ENCODE measurements around the gene ZMYND8.
"Not testable (repeated sequence)": the region's sequence is repeated elsewhere in the genome, so short reads cannot be mapped to it uniquely, and the experiment has no call there.

ZMYND8 gene

DNA sequence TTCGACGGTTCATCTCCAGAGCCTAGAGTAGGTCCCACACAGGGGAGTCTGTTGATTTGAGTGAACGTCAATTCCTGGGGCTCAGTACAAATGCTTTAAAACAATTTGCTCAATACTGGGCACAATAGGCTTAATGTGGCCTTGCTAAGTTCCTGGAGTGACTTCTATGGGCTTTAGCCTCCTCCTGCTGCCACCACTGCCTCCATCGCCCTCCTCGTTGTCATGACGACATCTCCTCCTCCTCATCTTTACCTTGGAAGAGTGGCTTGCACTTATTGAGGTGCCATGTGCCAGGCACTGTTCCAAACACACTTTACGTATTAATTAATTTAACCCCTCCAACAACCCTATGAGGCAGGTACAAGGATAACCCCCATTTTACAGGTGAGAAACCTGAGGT is 11.8 kb upstream of the ZMYND8 start:
- DNase-seq (ENCODE audit: low read depth): no peak
- H3K4me3 ChIP-seq (ENCODE audit: low read depth, low read length): no peak overlapping the region
- no peak for TF ChIP-seq CTCF (IDR thresholded peaks at IDR 0.05; ENCODE audit: control insufficient read depth, extremely low read depth, insufficient read depth)

DNA sequence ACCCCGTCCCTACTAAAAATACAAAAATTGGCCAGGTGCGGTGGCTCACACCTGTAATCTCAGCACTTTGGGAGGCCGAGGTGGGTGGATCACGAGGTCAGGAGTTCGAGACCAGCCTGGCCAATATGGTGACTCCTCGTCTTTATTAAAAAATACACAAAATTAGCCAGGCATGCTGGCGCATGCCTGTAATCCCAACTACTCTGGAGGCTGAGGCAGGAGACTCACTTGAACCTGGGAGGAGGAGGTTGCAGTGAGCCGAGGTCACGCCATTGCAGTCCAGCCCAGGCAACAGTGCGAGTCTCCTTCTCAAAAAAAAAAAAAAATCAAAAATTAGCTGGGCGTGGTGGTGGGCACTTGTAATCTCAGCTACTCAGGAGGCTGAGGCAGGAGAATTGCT is 9.8 kb upstream of the ZMYND8 start:
- not testable (repeated sequence) for DNase-seq (ENCODE audit: low read depth); H3K4me3 ChIP-seq (ENCODE audit: low read depth, low read length)

GRCh38 chr20:47365023-47365764 is 8.7 kb upstream of the ZMYND8 start:
- DNase-seq (ENCODE audit: low read depth): no peak
- TF ChIP-seq CTCF (IDR thresholded peaks at IDR 0.05; ENCODE audit: control insufficient read depth, extremely low read depth, insufficient read depth): no peak
- H3K4me3 ChIP-seq (ENCODE audit: low read depth, low read length): no peak overlapping the region

DNA sequence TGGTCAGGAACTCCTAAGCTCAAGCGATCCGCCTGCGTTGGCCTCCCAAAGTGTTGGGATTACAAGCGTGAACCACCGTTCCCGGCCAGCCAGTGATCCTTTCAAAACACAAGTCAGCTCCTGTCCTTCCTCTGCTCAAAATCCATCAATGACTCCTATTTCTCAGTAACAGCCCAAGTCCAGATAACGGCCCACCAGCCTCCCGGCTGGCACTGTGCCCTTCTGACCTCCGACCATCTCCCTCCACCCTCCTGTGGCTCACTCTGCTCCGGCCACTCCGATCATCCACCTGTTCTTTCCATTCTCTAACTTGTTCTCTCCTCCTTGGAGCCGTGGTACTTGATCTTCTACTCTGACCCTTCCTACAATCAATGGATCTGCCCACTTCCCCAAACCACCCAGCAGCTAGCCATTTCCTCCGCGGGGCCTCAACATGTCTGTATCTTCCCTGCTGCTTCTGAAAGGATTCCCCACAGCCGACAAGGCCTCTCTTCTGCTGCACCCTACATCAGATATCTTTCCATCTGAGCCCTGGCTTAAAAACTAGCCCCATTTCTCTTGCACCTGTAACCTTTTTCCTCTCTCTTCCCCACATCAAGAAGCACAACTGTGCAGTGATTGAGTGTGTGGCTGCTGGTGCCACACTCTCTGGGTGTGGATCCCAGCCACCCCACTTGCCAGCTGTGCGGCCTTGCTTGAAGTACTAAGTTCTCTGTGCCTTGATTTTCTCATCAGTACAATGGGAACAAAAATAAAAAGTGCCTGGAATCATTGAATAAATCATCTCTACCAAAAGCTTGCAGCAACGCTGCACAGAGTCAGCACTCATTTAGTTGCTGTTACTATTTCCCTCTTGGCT is 6.1 kb upstream of the ZMYND8 start:
- no peak for DNase-seq (ENCODE audit: low read depth)
- no peak for TF ChIP-seq CTCF (IDR thresholded peaks at IDR 0.05; ENCODE audit: control insufficient read depth, extremely low read depth, insufficient read depth)
- H3K4me3 ChIP-seq (ENCODE audit: low read depth, low read length): no peak overlapping the region

DNA sequence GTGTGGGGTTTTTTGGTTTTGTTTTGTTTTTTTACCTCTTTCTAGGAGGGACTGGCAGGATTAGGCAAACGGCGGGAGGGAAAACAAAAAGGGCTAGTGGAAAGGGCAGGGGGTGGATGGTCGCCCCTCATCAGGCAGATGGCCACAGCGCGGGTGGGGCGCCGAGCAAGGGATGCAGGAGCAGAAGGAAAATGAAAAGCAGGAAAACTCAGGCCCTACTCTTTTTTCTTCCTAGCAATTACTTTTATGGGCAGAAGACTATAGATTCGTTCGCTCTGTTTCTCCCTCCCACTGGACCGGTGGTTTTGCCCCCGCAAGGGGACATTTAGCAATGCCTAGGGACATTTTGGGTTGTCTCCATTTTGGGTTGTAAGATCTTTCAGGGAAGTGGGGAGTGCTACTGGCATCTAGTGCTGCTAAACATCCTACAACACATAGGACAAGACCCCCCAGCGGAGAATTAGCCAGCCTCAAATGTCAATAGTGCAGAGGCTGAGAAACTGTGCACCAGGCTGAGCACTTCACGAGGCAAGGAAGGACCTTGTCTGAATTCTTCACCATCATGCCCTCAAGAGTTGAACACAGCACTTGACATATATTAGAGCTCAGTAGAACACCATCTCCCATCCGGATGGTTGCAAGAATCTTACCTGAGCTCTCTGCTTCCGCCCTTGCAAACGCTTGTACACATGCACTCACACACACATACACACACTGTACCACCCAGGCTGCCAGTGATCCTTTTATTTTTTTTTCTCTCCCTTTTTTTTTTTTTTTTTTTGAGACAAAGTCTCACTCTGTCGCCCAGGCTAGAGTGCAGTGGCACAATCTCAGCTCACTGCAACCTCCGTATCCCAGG is 4.8 kb upstream of the ZMYND8 start:
- no peak for TF ChIP-seq CTCF (IDR thresholded peaks at IDR 0.05; ENCODE audit: control insufficient read depth, extremely low read depth, insufficient read depth)
- no peak for DNase-seq (ENCODE audit: low read depth)
- no peak overlapping the region for H3K4me3 ChIP-seq (ENCODE audit: low read depth, low read length)

DNA sequence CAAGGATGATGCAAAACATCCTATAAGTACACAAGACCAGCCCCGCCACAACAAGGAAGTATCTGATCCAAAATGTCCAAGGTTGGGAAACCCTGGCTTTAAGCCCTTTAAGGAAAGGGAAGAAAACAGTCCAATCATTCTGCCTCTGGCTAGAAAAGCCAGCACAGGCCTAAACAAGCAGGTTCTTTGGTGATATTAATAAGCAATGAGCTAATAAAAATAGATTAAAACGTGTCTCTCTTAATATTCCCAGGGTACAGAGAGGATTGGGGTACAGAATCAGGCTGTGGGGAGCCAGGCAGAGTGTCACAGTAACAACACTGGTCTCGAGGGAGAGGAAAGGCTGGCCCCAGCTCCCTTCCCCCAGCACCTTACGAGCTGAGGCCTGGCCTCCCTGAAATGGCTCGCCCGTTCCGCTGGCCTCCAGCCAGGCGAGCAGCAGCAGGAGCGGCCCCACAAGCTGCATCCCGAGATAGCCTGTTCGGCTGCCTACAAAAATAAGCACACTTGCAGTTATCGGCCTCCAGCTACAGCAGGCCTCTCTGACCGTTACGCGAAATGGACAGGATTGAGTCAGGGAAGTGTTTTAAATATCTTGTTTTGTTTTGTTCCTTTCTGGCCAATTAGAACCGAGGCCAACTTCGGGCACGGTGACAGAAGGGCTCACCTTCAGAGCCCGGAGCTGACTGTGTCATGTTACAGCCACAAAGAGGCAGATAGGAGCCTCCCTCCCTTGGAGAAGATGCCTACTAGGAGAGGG is 4.0 kb upstream of the ZMYND8 start:
- TF ChIP-seq CTCF (IDR thresholded peaks at IDR 0.05; ENCODE audit: control insufficient read depth, extremely low read depth, insufficient read depth): no peak
- H3K4me3 ChIP-seq (ENCODE audit: low read depth, low read length): peak overlapping the region; percentile 30
- DNase-seq (ENCODE audit: low read depth): peak; percentile 90
